Stimulated activated CD4-positive, alpha-beta T cell treated with anti-CD3 and anti-CD28 coated beads, Interleukin-1b, Interleukin-23, amount 100 ng/mL, for 1 hour (primary cell): ENCODE data around the gene PDS5B.
"Not testable (repeated sequence)": the region's sequence is repeated elsewhere in the genome, so short reads cannot be mapped to it uniquely, and the experiment has no call there.

Experiments used
- DNase-seq, 2 donors: peaks; one replicate each; pipeline ENCODE4 v3.0.0-alpha.2; 2020; ENCODE audit warnings: low read depth in 2 of 2

The PDS5B gene

GRCh38 chr13:32657309-32657708, 71.1 kb downstream of the PDS5B start:
- no peak for DNase-seq

- no peak for DNase-seq
These were observed 73.5 kb downstream of the PDS5B start for GRCh38 chr13:32659736-32660135.

- no peak for DNase-seq
These were observed 74.0 kb downstream of the PDS5B start for GRCh38 chr13:32660227-32660626.

- no peak for DNase-seq
These were observed 75.4 kb downstream of the PDS5B start for GRCh38 chr13:32661685-32662084.

DNA sequence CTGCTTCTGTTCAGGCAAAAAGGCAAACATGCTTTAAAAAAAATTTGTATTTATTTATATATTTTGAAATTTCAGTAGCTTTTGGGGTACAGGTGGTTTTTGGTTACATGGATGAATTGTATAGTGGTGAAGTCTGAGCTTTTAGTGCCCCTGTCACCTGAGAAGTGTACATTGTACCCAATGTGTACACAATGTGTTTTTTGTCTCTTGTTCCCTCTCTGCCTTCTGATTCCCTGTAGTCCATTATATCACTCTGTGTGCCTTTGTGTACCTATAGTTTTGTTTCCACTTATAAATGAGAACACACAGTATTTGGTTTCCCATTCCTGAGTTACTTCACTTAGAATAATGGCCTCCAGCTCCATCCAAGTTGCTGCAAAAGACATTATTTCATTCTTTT, 77.4 kb downstream of the PDS5B start:
- no peak for DNase-seq

- no peak for DNase-seq
These were observed 80.8 kb downstream of the PDS5B start for GRCh38 chr13:32666990-32667571.

DNA sequence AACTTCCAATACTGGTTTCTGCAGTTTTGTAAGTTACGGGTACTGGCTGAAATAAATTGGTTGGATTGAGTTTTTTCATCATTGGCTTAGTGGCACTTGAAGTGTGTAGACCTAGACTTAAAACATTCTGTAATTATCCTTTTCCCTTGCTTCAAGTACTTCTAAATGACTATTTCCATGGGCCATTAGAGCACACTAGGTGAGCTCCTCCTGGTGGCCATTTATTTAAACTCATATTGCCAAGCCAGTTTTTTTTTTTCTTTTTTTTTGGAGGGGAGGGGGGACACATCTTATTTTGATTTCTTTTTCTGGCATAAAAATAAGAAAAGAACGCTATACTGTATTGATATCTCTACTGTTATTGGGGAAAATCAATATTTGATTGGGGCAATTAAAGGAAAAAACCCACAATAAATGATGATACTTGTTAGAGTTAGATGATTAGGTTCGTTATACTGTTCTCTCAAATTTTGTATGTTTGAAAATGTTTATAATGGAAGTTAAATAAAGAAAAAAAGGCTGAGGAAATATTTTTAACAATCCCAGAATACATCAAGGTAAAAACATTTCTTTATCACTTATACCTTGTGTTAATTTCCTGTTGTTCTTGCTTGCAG, 82.9 kb downstream of the PDS5B start:
- no peak for DNase-seq

- DNase-seq, result no peak
These were observed 88.3 kb downstream of the PDS5B start for GRCh38 chr13:32674503-32674902.

GRCh38 chr13:32676242-32676641, 90.0 kb downstream of the PDS5B start:
- DNase-seq, result no peak

DNA sequence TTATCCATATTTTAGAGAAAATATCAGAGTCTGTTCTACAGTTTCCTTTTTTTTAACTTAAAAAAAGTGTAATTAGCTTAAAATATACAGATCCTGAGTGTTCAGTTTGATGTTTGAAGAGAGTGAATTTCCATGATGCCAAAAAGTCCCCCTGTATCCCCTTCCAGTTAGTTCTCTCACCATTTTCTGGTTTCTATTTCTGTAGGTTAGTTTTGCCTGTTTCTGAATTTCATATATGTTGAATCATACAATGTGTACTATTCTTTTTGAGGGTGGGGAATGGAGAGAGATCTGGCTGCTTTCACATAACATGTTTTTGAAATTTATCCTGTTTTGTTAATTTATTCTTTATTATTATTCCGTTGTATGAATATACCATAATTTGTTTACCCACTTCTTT, 95.9 kb downstream of the PDS5B start:
- DNase-seq, result no peak

GRCh38 chr13:32682740-32683139, 96.5 kb downstream of the PDS5B start:
- DNase-seq, result no peak

DNA sequence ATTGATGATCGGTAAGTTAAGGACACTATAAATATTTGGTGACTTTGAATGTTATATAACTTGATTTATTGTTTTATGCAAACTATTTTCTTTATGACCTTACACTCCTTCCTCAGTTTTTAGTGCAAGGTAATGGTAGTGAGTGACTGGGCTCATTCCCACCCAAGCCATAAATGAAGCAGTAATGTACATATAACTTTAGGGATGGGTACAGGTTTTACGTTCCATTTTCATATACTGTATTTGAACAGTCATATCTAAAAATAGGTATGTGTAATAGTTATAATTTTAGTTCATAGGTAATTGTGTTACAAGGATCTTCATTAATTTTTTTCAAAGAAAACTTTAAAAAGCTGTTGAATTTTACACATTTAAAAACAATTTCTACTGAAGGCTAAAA, 101.0 kb downstream of the PDS5B start:
- no peak for DNase-seq

DNA sequence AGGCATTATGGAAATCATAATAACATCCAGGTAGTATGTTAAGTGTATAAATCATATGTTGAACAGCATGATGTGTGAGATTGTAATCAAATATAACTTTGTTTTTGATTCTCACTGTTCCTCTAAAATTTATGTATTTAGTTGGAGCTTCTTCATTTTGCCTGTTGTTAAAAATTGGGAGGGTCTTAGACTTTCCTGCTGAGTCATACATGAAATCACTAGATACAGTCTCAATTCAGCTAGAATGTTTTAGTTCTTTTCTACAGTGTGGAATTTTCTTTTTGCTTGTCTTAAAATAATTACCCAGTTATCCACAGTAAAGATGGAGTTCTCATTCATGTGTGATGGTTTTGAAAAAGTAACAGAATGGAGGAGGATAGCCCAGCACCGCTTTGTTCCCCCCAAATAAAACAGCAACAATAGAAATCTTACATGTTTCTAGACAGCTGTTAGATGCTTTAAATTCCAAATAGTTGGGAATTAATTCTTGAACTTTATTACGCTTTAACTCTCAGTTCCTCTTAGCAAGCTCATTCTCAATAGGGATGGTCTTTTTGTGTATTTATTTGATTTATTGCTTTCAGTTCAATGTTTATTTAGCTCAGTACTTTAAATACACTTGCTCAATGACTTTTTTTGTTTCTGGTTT, 109.5 kb downstream of the PDS5B start:
- no peak for DNase-seq

GRCh38 chr13:32707471-32707870, 121.2 kb downstream of the PDS5B start:
- no peak for DNase-seq

DNA sequence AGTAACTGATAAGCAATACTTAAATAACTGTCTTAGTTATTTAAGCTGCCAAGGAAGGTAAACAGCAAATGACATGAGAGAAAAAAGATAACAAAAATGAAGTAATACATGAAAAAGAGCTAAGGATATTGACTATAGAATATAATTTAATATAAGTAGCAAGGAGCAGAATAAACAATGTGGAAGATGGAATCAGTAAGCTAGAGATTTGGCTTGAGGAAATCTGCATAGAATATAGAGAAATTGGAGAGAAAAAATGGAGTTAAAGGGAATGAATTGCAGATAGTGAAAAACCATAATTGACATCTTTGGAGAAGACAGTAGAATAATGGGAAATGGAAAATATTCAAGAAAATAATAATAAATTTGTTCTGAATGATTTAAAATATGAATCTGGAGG, 127.1 kb downstream of the PDS5B start:
- DNase-seq, result no peak

- not testable (repeated sequence) for DNase-seq
These were observed 129.9 kb downstream of the PDS5B start for GRCh38 chr13:32716201-32716600.

DNA sequence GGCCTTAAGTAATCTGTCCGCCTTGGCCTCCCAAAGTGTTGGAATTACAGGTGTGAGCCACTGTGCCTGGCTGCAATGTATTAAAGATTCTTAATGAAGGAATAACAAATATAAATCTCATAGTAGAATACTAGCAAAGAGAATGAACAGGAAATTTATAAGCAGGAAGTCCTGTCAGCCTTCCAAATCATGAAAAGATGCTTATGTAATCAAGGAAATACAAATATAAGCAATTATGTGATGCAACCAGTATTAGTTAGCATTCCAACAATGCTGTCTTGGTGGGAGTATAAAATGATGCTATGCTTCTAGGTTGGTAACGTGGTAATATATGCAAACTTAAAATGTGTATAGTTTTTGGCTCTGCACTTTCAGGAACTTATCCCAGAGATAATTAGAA, 133.8 kb downstream of the PDS5B start:
- no peak for DNase-seq

- DNase-seq, result not testable (repeated sequence)
These were observed 135.1 kb downstream of the PDS5B start for GRCh38 chr13:32721131-32722034.

- DNase-seq, result no peak
These were observed 136.1 kb downstream of the PDS5B start for GRCh38 chr13:32722340-32722739.

DNA sequence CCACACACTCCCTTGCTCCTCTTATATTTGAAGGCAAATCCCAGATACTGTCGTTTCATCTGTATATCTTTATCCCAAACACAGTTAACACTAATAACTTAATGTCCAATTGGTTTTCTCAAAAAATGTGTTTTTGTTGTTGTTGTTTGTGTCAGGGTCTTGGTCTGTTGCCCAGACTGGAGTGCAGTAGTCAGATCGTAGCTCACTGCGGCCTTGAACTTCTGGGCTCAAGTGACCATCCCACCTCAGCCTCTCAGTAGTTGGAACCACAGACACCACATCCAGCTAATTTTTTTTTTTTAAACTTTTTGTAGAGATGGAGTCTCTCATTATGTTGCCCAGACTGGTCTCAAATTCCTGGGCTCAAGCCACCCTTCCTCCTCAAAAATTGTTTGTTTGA, 137.7 kb downstream of the PDS5B start:
- DNase-seq, result no peak

DNA sequence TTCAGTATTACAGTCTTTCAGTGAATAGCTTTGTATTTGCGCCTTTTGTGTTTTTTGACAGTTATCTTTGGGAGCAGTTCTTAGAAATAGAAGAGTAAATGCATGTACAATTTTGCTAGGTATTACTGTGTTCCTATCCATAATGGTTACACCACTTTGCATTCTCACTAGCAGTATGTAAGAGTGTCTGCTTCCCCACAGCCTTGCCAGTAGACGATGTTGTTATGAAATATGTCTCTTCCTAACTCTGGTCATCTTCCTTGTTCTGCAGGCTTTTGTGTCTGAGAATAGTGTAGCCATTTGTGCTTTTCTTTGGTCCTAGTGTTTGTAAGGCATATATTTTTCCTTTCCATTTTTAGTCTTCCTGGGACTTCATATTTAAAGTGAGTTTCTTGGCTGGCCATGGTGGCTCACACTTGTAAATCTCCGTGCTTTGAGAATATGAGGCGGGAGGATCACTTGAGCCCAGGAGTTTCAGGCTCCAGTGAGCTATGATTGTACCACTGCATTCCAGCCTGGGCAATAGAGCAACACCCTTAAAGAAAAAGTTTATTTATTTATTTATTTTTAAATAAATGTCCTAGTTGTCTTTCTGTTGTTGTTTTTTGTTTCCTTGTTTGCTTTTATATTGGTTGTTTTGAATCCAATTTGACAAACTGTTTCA, 140.3 kb downstream of the PDS5B start:
- no peak for DNase-seq

DNA sequence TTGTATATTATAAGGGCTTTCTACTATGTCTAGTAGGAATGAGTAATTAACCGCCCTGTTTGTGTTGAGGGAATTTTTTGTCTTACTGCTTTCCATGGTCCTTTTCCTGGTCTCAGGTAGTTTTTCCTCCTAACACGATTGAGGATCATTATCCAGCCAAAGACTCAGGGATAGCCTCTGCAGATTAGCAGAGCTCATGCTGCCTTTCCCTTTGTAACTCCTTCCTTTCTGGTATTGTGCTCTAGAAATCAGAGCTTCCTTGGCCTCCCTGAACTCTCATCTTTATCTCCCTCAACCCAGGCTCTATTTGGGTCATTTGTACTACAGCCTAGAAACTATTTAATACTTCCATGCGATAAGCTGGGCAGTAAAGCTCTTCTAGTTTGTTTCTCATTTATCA, 142.1 kb downstream of the PDS5B start:
- no peak for DNase-seq
